ENCODE measurements around the gene MRPL52.

MRPL52 gene

GRCh38 chr14:22861651-22862050, 32.0 kb downstream of the MRPL52 start:
- Histone ChIP-seq H3K27me3 (ENCODE audit: insufficient read depth, poor library complexity, severe bottlenecking) (no peaks in the 10 kb centered on the region), H3K4me3 (replicated peaks; ENCODE audit: insufficient read depth, low read length) (no peak overlapping the region), H3K27ac (replicated peaks) (no peak overlapping the region)
- TF ChIP-seq REST (IDR thresholded peaks at IDR 0.05; ENCODE audit: insufficient replicate concordance, low read depth) (no peak), POLR2AphosphoS5 (IDR thresholded peaks at IDR 0.05; ENCODE audit: low read depth) (no peak), SPI1 (IDR thresholded peaks at IDR 0.05; ENCODE audit: borderline replicate concordance, low read depth) (no peak), GABPA (IDR thresholded peaks at IDR 0.05; ENCODE audit: low read depth) (no peak)
- TF ChIP-seq, protein P1, sequence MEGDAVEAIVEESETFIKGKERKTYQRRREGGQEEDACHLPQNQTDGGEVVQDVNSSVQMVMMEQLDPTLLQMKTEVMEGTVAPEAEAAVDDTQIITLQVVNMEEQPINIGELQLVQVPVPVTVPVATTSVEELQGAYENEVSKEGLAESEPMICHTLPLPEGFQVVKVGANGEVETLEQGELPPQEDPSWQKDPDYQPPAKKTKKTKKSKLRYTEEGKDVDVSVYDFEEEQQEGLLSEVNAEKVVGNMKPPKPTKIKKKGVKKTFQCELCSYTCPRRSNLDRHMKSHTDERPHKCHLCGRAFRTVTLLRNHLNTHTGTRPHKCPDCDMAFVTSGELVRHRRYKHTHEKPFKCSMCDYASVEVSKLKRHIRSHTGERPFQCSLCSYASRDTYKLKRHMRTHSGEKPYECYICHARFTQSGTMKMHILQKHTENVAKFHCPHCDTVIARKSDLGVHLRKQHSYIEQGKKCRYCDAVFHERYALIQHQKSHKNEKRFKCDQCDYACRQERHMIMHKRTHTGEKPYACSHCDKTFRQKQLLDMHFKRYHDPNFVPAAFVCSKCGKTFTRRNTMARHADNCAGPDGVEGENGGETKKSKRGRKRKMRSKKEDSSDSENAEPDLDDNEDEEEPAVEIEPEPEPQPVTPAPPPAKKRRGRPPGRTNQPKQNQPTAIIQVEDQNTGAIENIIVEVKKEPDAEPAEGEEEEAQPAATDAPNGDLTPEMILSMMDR (IDR thresholded peaks at IDR 0.05; ENCODE audit: insufficient read depth, low read length), result no peak
- no peak for DNase-seq (ENCODE audit: low read depth in 1 of 2, low spot score in 1 of 2)

- Histone ChIP-seq H3K27me3 (ENCODE audit: insufficient read depth, poor library complexity, severe bottlenecking) (no peaks in the 10 kb centered on the region), H3K4me3 (replicated peaks; ENCODE audit: insufficient read depth, low read length) (no peak overlapping the region), H3K27ac (replicated peaks) (no peak overlapping the region)
- DNase-seq (ENCODE audit: low read depth in 1 of 2, low spot score in 1 of 2), result no peak
- TF ChIP-seq REST (IDR thresholded peaks at IDR 0.05; ENCODE audit: insufficient replicate concordance, low read depth), result no peak
- no peak for TF ChIP-seq GABPA (IDR thresholded peaks at IDR 0.05; ENCODE audit: low read depth)
- TF ChIP-seq, protein P1 (IDR thresholded peaks at IDR 0.05; ENCODE audit: insufficient read depth, low read length), result no peak
- no peak for TF ChIP-seq SPI1 (IDR thresholded peaks at IDR 0.05; ENCODE audit: borderline replicate concordance, low read depth)
- TF ChIP-seq POLR2AphosphoS5 (IDR thresholded peaks at IDR 0.05; ENCODE audit: low read depth), result no peak
Measured at GRCh38 chr14:22864979-22865378, 35.3 kb downstream of the MRPL52 start.

DNA sequence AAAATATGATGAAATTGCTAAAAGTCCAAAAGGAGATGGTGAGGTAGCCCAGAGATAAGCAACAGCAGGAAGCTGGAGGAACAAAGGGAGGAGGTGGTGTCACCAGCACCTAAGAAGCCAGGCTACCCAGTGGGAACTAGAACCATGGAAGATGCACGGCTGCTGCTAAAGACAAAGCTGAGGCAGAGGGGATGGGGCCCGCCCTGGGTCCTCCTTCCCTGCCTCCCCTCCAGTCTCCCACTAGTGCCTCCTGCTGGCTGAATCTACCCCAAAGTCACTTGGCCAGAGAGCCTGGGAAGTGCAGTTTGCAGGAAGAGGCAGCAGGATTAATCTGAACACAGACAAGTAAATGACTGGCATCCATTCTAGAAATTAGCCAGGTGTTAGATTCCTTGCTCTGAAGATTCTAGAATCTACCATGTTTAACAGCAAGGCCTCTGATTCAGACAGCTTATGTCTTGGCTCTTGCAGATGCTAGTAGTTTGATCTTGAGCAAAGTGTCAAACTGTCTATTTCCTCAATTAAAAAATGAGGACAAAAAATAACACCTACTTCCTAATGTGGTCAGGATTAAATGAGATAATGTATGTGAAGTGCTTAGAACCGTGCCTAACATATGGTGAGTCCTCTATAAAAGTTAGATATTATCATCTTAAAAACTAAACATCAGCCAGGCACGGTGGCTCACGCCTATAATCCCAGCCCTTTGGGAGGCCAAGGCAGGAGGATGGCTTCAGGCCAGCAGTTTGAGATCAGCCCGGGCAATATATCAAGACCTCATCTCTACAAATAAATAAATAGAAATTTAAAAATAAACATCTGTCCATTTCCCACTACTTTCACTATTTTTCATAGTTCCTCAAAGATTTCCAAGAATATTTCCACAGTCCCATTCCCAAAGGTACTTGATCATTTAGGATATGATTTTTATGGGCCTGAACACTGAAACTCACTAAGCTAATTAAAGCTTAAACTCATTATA, 36.0 kb downstream of the MRPL52 start:
- TF ChIP-seq, protein P1 (IDR thresholded peaks at IDR 0.05; ENCODE audit: insufficient read depth, low read length), result no peak
- TF ChIP-seq POLR2AphosphoS5 (IDR thresholded peaks at IDR 0.05; ENCODE audit: low read depth) (no peak), SPI1 (IDR thresholded peaks at IDR 0.05; ENCODE audit: borderline replicate concordance, low read depth) (no peak), REST (IDR thresholded peaks at IDR 0.05; ENCODE audit: insufficient replicate concordance, low read depth) (no peak), GABPA (IDR thresholded peaks at IDR 0.05; ENCODE audit: low read depth) (no peak)
- Histone ChIP-seq H3K4me3 (replicated peaks; ENCODE audit: insufficient read depth, low read length) (no peak overlapping the region), H3K27me3 (ENCODE audit: insufficient read depth, poor library complexity, severe bottlenecking) (no peaks in the 10 kb centered on the region), H3K27ac (replicated peaks) (no peak overlapping the region)
- DNase-seq (ENCODE audit: low read depth in 1 of 2, low spot score in 1 of 2), result no peak
